SK-N-SH (cell line): ENCODE results near the gene FEM1B. TPM values are rescaled to one million over a fixed set of nuclear protein-coding genes. Genes with fewer than 3 reads are reported as not detected.

ENCODE experiments used
- CTCF ChIA-PET: fragments of 300-600, 350-600 bp; formaldehyde crosslinking; extraction: SDS; loops from one replicate; lab custom pipeline; 2021; lab: Yijun Ruan, JAX
- POLR2A ChIA-PET: fragments of 350-600 bp; sonication (Branson Sonifier 250); formaldehyde crosslinking; extraction: SDS; loops from one replicate; lab custom pipeline; 2020; ENCODE audit warnings: antibody characterized with exemption, inconsistent platforms; lab: Yijun Ruan, JAX
- DNase-seq: peaks from one replicate; pipeline ENCODE4 v3.0.0; 2012
- H2AFZ ChIP-seq: fragments of 200-600 bp; sonication (generic); 2 replicates; pipeline ENCODE4 v1.8.1; 2016; ENCODE audit warnings: antibody characterized with exemption, mild to moderate bottlenecking, low read depth
- H3F3A ChIP-seq: fragments of 200-600 bp; sonication (generic); replicated peaks from 2 replicates; pipeline ENCODE3; 2016; ENCODE audit warnings: antibody characterized with exemption, mild to moderate bottlenecking; ENCODE audit not compliant: insufficient read depth
- H3K27ac ChIP-seq, 2 experiments: fragments of 200-500 bp in 1 of 2; fragments of 200-600 bp in 1 of 2; sonication (Bioruptor generic) in 1 of 2; sonication (generic), shearing (Covaris generic) in 1 of 2; 2 replicates each; pipeline versions ENCODE4 v1.5.1 to v1.6.1; 2014 to 2016; ENCODE audit warnings: low read depth in 2 of 2, inconsistent platforms in 1 of 2, low read length in 1 of 2, mild to moderate bottlenecking in 1 of 2, mixed read lengths in 1 of 2
- H3K27me3 ChIP-seq: fragments of 200-600 bp; sonication (generic), shearing (Covaris generic); 2 replicates; pipeline ENCODE4 v1.6.1; 2016; ENCODE audit warnings: mixed run types; ENCODE audit not compliant: insufficient read depth
- H3K36me3 ChIP-seq, 2 experiments: fragments of 200-500 bp in 1 of 2; fragments of 200-600 bp in 1 of 2; sonication (Bioruptor generic) in 1 of 2; sonication (generic) in 1 of 2; replicated peaks in 1 of 2; 2 replicates each; pipeline versions ENCODE3 to v1.5.1; 2014 to 2016; ENCODE audit warnings: low read length in 1 of 2, mild to moderate bottlenecking in 1 of 2; ENCODE audit not compliant: insufficient read depth in 2 of 2, control insufficient read depth in 1 of 2
- H3K4me1 ChIP-seq, 2 experiments: fragments of 200-500 bp in 1 of 2; fragments of 200-600 bp in 1 of 2; sonication (Bioruptor generic) in 1 of 2; sonication (generic), shearing (Covaris generic) in 1 of 2; 2 replicates each; pipeline versions ENCODE4 v1.5.1 to v1.6.1; 2014 to 2016; ENCODE audit warnings: low read depth in 1 of 2, low read length in 1 of 2, mixed run types in 1 of 2; ENCODE audit not compliant: insufficient read depth in 2 of 2, control insufficient read depth in 1 of 2
- H3K4me2 ChIP-seq: fragments of 200-600 bp; sonication (generic), shearing (Covaris generic); 2 replicates; pipeline ENCODE4 v1.6.1; 2017; ENCODE audit warnings: mixed run types
- H3K4me3 ChIP-seq, 2 experiments: fragments of 200-500 bp in 1 of 2; fragments of 200-600 bp in 1 of 2; sonication (Bioruptor generic) in 1 of 2; sonication (generic), shearing (Covaris generic) in 1 of 2; 2 replicates each; pipeline versions ENCODE4 v1.5.1 to v1.8.1; 2014 to 2016; ENCODE audit warnings: low read depth in 2 of 2, inconsistent platforms in 1 of 2, low read length in 1 of 2, mild to moderate bottlenecking in 1 of 2, mixed read lengths in 1 of 2, moderate library complexity in 1 of 2
- H3K79me2 ChIP-seq: fragments of 200-600 bp; sonication (generic); 2 replicates; pipeline ENCODE4 v1.8.1; 2017; ENCODE audit warnings: mild to moderate bottlenecking; ENCODE audit not compliant: insufficient read depth
- H3K9ac ChIP-seq: fragments of 200-600 bp; sonication (generic); 2 replicates; pipeline ENCODE4 v1.6.1; 2017; ENCODE audit warnings: mixed run types
- H3K9me2 ChIP-seq: fragments of 200-600 bp; sonication (generic); 2 replicates; pipeline ENCODE4 v1.6.1; 2017; ENCODE audit warnings: mixed run types
- H3K9me3 ChIP-seq: fragments of 200-600 bp; sonication (generic); 2 replicates; pipeline ENCODE4 v1.6.1; 2017; ENCODE audit warnings: mixed run types, mild to moderate bottlenecking, moderate library complexity
- H4K20me1 ChIP-seq: fragments of 200-600 bp; sonication (generic); 2 replicates; pipeline ENCODE4 v1.6.1; 2017; ENCODE audit warnings: mild to moderate bottlenecking, mixed run types; ENCODE audit not compliant: insufficient read depth
- CHD2 ChIP-seq: fragments of 150-350 bp; IDR thresholded peaks from 2 replicates; pipeline ENCODE4 v1.6.1; 2018; ENCODE audit warnings: low read length; ENCODE audit not compliant: partially characterized antibody
- EP300 ChIP-seq, 2 experiments: IDR thresholded peaks; 2 replicates each; pipeline versions ENCODE4 v1.4.0 to v1.6.1; 2012; ENCODE audit warnings: borderline replicate concordance in 1 of 2, low read depth in 1 of 2, low read length in 1 of 2
- FOXJ3 ChIP-seq: sonication (generic); formaldehyde crosslinking; IDR thresholded peaks from 2 replicates; pipeline ENCODE4 v1.5.1; 2020; ENCODE audit warnings: mild to moderate bottlenecking, missing genetic modification reagents
- FOXM1 ChIP-seq: IDR thresholded peaks from 2 replicates; pipeline ENCODE4 v1.4.0; 2012; ENCODE audit warnings: low read depth, mild to moderate bottlenecking
- GABPA ChIP-seq: IDR thresholded peaks from 2 replicates; pipeline ENCODE4 v1.4.0; 2012; ENCODE audit warnings: low read depth, mild to moderate bottlenecking
- GATA2 ChIP-seq: sonication (generic); formaldehyde crosslinking; IDR thresholded peaks from 2 replicates; pipeline ENCODE4 v1.5.0; 2020; ENCODE audit warnings: mild to moderate bottlenecking, missing genetic modification reagents
- JUND ChIP-seq: IDR thresholded peaks from 2 replicates; pipeline ENCODE4 v1.4.0; 2012
- RAD21 ChIP-seq: IDR thresholded peaks from 2 replicates; pipeline ENCODE4 v1.6.1; 2012; ENCODE audit warnings: mild to moderate bottlenecking, low read length
- TAF1 ChIP-seq: IDR thresholded peaks from 2 replicates; pipeline ENCODE4 v1.6.1; 2012; ENCODE audit warnings: low read depth, mild to moderate bottlenecking, low read length, moderate library complexity, borderline replicate concordance
- TCF12 ChIP-seq: IDR thresholded peaks from 2 replicates; pipeline ENCODE4 v1.4.0; 2012
- WGBS: methylation state at CpG from one replicate; pipeline ENCODE4 v1.1.6; 2017; ENCODE audit warnings: low lambda C conversion rate; 5-methylcytosine and 5-hydroxymethylcytosine counted together
- polyA plus RNA-seq, 3 experiments: library from polyadenylated mRNA; depleted of rRNA; stranded (reverse); fragments of >200 nt; gene quantifications; 2 replicates each; pipeline ENCODE4 v1.2.3, GENCODE V29; 2012
- TF ChIP-seq, protein P1 (sequence below): IDR thresholded peaks from 2 replicates; pipeline ENCODE4 v1.4.0; 2012; ENCODE audit warnings: low read depth, borderline replicate concordance

FEM1B gene
- polyA plus RNA-seq, 1 of the 3 experiments (the other 2 are of a cell fraction): 14.0 TPM

- TF ChIP-seq, protein P1, sequence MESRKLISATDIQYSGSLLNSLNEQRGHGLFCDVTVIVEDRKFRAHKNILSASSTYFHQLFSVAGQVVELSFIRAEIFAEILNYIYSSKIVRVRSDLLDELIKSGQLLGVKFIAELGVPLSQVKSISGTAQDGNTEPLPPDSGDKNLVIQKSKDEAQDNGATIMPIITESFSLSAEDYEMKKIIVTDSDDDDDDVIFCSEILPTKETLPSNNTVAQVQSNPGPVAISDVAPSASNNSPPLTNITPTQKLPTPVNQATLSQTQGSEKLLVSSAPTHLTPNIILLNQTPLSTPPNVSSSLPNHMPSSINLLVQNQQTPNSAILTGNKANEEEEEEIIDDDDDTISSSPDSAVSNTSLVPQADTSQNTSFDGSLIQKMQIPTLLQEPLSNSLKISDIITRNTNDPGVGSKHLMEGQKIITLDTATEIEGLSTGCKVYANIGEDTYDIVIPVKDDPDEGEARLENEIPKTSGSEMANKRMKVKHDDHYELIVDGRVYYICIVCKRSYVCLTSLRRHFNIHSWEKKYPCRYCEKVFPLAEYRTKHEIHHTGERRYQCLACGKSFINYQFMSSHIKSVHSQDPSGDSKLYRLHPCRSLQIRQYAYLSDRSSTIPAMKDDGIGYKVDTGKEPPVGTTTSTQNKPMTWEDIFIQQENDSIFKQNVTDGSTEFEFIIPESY: no peak
- TF ChIP-seq CHD2: no peak
These were observed 64.5 kb downstream of the FEM1B start (continued) for GRCh38 chr15:68341760-68342725.

- Histone ChIP-seq H3K9ac (no peak overlapping the region), H3K9me3 (no peaks in the 10 kb centered on the region), H3K36me3 (no peaks in the 10 kb centered on the region), H3K79me2 (no peaks in the 10 kb centered on the region), H4K20me1 (no peaks in the 10 kb centered on the region), H3F3A (peaks cover 8% of the 10 kb centered on the region), H3K27ac (no peak overlapping the region), H2AFZ (no peak overlapping the region)
- ChIA-PET CTCF (interaction anchor here (1.9 to 3.8 kb wide), 2 partner anchors 9 to 38 kb away, joined by 7 to 16 read pairs; no protein-coding TSS in a partner anchor), POLR2A (no interaction called here)
- WGBS: 91% methylated on average over 14 of the region's 14 CpGs
- TF ChIP-seq TCF12 (no peak), FOXJ3 (no peak), GATA2 (CRISPR knock-in tag) (no peak), FOXM1 (no peak), TAF1 (no peak), EP300 (IDR thresholded peaks at IDR 0.05; ENCODE audit: borderline replicate concordance in 1 of 2, low read depth in 1 of 2, low read length in 1 of 2) (no peak), GABPA (no peak), JUND (no peak), RAD21 (no peak)
- TF ChIP-seq, protein P1: no peak
- TF ChIP-seq, all 33 proteins: peak for 0
- Histone ChIP-seq H3K4me1 (peaks cover 2 to 16% of the 10 kb centered on the region in 2 experiments; a peak in 3 of 4 replicates), H3K4me3 (no peak overlapping the region), H3K27me3 (no peaks in the 10 kb centered on the region), H3K9me2 (no peaks in the 10 kb centered on the region), H3K4me2 (no peak overlapping the region)
- DNase-seq: no peak
These were observed 66.2 kb downstream of the FEM1B start for GRCh38 chr15:68343579-68344225.
